NCI-H146 (cell line): ENCODE measurements around the gene FBXO40.

Experiments used
- DNase-seq: peaks from one replicate; lab custom pipeline; 2025; lab: John Stamatoyannopoulos, UW

FBXO40 gene

DNA sequence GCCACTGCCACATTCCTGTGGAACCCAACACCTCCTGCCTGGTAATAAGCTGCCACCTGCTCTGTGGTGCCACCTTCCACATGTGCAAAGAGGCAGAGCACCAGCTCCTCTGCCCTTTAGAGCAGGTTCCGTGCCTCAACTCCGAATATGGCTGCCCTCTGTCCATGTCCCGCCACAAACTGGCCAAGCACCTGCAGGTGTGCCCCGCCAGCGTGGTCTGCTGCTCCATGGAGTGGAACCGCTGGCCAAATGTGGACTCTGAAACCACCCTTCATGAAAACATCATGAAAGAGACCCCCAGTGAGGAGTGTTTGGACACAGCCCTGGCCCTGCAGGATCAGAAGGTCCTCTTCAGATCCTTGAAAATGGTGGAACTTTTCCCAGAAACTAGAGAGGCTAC lies 28.3 kb downstream of the FBXO40 start:
- no peak for DNase-seq

DNA sequence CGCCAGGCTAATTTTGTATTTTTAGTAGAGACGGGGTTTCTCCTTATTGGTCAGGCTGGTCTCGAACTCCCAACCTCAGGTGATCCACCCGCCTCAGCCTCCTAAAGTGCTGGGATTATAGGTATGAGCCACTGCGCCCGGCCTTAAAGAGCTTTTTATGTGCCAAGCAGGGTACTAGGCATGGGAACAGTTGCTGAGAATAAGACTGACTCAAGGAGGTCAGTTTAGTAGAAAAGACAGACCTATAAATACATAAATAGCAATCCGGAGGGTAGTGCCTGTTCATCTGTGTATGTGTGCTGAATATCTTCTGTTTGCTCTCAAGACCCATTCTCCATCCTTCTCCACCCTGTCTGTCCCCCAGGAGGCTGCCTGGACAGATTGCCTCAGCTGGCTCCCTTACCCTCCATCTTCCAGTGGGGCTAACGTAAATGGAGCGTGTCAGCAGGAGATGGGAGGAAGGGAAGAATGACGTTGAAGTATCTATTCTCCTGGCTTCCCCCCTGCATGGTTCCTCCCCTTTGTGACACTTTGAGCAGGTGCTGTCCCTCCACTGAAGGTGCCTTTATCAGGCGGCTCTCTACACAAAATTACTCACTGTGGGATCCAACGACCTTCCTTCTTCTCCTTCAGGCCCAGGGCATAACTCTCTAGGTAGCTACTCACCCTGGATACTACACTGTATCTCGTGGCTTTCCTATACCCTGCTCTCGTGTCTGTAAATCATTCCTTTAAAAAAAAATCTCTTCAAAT lies 31.1 kb downstream of the FBXO40 start:
- DNase-seq, result peak; percentile 85

DNA sequence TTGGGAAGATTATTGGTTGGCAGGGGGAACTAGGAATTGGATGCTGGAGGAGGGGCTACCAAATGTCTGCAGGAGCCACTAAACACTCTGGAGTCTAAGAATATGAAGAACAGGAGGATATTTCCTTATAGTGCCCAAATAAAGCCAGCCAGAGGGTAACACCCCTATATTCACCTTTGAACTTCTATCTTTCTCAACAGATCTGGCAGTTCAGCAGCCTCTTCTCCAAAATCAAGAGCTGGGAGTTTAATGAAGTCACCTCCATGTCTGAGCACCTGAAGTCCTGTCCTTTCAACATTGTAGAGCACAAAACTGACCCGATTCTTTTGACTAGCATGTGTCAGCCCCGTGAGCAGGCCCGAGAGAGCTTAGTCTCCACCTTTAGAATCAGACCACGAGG lies 33.3 kb downstream of the FBXO40 start:
- DNase-seq, result no peak

- no peak for DNase-seq
Measured at GRCh38 chr3:121627211-121627610, 34.0 kb downstream of the FBXO40 start.

DNA sequence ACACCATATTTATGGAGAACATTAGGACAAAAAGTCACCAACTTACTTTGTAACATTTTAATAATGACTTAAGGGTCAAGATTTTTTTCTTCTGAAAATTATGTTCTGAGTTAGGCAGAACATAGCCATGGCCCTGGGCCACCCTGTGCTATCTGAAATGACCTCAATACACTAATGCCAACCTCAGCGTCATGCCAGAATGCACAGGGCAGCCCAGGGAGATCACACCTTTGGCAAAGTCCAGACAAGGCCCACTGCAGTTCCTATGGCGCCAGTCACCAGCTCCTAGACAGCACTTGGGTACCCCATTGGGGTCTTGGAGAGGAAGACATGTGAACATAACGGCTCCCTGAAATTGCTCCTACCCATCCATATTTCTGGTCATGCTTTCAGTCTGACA lies 34.4 kb downstream of the FBXO40 start:
- no peak for DNase-seq

- no peak for DNase-seq
Measured at GRCh38 chr3:121629601-121630000, 36.4 kb downstream of the FBXO40 start.

DNA sequence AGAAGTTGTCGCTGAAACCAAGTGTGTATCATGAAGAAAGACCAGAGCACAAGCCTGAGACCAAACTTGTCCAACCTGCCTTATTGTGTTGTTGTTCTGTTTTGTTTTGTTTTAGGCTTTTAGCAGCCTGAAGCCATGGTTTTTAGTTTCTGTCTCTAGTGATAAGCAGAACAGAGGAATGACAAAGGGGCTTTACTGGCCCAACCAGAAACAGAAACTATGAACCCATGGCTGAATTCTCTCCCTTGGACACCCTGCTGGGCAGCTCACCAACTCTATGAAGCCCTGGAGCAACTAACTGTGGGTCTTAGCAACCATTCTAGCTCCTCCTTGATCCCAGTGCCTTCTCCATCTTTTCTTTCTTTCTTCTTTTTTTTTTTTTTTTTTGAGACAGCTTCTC lies 37.2 kb downstream of the FBXO40 start:
- no peak for DNase-seq

GRCh38 chr3:121637922-121638321 lies 44.7 kb downstream of the FBXO40 start:
- DNase-seq, result no peak

DNA sequence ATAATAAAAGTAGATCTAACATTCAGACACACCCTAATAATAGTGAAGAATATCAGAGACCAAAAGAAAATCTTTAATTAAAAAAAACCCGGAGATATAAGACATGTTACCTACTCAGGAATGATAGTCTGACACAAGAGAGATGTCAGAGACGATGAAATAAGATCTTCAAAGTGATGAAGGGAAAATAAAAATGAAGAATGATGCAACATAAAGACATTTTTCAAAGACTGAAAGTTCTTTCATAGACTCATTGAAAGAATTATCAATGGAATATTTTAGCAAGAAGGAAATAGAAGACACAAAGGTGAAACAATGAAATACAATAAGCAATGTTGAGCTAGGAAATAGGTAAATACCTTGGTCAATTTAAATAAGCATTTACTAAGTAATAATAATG lies 47.9 kb downstream of the FBXO40 start:
- DNase-seq, result no peak

DNA sequence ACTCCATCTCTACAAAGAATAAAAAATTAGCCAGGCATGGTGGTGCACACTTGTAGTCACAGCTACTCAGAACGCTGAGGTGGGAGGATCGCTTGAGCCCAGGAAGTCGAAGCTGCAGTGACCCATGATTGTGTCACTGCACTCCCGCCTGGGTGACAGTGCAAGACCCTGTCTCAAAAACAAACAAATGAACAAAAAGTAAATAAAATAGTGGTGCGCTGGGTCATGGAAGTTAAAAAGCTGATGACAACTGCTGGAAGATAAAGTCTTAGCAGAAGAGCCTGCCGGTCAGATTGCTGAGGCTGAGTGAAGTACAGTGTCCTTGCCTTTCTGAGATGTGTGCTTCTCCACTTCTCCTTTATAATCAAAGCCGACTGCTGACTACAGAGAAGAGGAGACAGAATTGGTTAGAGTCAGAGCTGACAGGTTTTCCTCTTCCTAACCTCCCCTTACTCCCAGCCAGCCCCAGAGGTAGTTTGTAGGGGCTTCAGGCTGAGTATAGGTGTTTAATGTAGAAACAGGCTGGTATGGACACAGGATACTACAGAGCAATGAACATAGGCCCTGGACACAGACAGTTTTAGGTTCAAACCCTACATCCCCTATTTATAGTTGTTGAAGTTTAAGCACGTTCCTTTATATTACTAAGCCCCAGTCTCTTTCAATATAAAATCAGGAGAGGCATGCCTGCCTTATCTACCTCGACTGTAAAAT lies 49.6 kb downstream of the FBXO40 start:
- DNase-seq, result no peak

DNA sequence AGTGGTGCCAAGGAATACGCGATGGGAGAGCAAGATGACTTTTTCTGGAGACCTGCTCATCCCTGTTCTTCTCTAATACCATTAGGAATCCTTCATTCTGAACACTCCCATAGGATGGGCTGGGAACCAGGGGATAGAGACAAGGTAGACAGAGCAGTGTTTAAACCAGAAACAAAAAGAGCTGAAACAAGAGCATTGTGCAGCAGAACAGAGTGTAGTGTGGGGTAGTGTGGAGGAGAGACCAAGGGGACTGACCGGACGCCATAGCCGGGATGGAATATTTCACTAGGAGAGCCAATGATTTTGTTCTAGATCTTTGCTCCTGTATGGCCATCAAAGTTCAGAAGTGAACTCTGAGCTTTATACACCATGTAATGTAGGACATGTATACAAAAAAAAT lies 51.9 kb downstream of the FBXO40 start:
- no peak for DNase-seq

- no peak for DNase-seq
Measured at GRCh38 chr3:121648219-121648958, 55.2 kb downstream of the FBXO40 start.

DNA sequence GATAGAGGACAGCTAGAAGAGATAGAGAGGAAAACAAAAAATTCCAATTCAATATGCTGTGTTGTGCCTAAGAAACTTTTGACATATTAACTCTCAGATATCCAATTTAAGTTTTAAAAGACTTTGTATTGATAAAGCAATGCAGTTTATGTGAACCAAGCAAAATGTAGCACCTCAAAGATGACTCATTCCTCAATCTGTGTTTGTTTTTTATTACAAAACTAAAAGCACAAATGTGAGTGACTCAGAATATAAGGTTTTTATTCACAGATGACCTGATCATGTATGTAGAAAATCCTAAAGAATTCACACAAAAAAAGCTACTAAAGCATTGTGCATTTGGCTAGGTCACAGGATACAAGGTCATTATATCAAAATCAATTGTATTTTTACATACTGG lies 56.5 kb downstream of the FBXO40 start:
- no peak for DNase-seq

GRCh38 chr3:121651684-121652083 lies 58.5 kb downstream of the FBXO40 start:
- DNase-seq, result peak; percentile 42

DNA sequence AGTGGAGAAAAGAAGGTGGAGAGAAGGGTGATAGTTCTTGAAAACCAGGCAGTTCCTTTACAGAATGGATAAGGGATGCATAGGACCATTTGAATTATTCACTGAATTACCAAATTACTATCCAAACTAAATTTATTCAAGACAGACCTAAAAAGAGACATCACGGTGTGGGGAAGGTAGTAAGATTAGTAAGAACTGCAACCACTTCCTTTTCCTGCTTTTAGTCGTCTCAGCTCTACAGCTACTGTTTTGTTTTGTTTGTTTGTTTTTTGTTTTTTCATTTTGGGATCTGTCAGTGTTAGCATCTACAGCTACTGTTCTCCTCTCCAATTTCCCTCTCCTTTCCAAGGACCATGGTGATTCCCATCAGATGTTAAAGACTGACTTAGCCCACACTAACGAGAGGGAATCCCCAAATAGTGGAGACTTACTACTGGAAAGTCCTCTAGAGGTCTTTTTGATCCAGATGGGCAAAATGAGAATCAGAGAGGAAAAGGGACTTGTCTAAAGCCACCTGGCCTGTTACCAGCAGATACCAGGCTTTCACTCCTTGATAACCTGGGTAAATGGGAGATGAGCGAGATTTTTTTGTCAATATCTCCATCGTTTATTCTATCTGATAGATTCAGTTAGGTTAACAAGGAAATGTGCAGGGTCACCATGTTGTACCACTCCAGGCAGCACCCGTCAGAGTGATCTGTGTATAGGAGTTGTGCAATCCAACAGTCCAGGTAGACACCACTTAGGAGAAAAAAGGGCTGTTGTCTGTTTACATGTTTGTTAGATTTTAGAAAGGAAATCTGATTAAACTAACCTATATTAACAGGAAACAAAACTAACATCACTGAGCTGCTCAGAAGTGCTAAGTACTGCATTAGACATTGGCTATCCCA lies 61.6 kb downstream of the FBXO40 start:
- DNase-seq, result no peak

DNA sequence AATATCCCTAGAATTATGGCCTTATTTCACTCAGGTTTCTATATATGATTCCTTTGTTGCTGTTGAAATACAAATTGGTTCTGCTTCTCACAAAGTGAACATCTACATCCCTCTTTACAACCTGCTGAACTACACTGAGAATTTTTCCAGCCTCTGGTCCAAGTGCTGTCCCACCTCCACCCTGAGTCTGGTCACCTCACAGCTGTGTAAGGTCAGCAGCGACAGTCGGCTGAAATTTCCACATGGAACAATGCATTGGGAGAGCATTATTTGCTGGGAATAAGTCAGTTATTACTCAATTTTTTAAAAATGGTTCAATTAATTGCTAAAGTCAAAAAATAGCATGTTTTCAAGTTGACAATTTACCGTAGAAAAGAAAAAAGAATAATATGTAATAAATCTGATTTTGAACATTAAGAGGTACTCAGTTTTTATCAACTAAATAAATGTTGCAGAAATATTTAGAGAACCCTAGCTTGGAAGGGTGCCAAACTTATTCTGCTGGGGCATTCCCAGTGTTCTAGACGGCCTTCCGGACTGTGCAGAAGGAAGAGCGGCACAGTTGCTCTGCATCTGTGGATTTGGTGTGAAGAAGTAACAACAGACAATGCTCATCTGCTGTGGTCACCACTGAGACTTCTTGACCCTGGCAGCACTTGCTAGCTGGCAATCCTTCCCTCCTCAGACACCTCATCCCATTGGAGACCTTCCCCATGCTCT lies 65.7 kb downstream of the FBXO40 start:
- DNase-seq, result no peak

DNA sequence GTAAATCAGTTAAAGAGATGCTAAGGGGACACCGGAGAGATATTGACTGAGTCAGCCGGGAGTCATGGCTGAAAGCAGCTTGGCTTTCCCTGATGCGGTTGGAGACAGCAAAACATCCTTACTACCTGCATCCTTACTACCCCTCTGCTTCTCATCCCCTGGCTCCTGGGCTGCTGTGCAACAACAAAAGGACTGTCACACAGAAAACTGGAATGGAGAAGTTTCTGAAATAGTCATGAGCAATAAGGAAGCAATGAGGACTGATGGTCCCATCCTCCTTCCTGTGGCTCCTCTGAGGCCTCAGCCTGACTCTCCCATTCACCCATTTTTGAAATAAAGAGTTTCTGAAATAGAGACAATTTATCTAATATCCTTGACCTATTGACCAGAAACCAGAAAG lies 66.4 kb downstream of the FBXO40 start:
- no peak for DNase-seq

GRCh38 chr3:121660356-121661171 lies 67.4 kb downstream of the FBXO40 start, which contains the start of gene HCLS1:
TSS of gene HCLS1 (minus strand) at chr3:121660903. CDS start at chr3:121658347, 2,556 bp downstream.
- no peak for DNase-seq

DNA sequence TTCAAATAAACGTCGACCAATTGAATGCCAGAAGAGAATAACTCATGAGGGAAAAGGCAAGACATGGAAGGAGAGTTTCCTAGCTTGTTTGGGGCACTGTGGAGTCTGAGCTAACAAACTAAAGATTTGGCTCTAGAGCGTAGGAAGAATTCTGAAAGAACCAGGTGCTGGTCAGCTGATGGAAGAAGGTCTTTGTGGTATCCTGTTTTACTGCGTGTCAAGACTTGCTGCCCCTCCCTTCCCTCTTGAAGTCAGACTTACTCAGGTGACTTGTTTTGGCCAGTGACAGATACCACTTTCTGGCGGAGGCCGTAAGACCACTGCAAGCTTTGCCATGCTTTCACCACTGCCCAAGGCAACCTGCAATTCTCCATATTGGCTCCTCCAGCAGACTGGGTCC lies 68.2 kb downstream of the FBXO40 start:
- no peak for DNase-seq

DNA sequence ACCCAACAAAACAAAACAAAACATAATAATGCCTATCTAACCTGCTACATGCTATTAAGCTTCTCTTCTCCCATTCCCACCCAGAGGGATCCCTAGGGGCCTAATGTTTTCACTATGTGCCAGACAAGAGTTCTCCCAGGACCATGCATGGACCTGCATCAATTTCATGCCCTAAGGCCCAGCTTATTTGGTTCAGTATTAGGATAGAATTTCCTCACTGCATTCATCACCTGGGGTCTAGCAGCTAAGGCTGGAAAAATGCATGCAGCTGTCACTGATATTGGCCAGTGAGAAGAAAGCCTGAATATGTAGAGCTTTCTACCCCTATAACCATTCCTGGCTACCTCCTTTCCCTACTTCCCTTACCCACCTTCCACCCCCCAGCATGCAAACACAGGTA lies 69.6 kb downstream of the FBXO40 start:
- no peak for DNase-seq
